ENCODE measurements around the gene ZFHX2. TPM values are rescaled to one million over a fixed set of nuclear protein-coding genes. Genes with fewer than 3 reads are reported as not detected.

Gene ZFHX2
- total RNA-seq, 1 donor from 2014 or later = 0.81 TPM

- TF ChIP-seq CTCF (conservative IDR thresholded peaks at IDR 0.05; ENCODE audit: low read depth, low read length) = no peak
- DNase-seq (ENCODE audit: low read depth) = no peak
- no peak overlapping the region for H3K4me3 ChIP-seq (ENCODE audit: low read depth, low read length)
Measured at GRCh38 chr14:23561873-23562821, 10.6 kb upstream of the ZFHX2 start.

DNA sequence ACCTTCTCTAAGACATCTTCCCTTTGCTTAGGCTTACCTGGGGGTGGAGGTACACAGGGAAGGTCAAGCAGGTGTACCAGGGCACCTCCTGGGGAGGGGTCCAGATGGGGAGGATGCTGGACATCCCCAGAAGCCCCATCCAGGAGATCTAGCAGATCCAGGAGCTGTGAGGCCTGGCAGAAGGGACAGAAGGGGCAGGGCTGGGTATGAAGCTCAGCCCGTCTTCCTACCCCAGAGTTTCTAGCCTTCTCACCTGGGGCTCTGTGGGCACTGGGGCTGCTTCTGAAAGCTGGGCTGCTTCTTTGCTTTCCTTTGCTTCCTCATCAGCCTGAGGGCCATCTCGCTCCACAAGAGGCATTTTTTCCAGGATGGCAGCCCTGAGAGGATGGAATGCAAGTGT lies 9.7 kb upstream of the ZFHX2 start:
- no peak overlapping the region for H3K4me3 ChIP-seq (ENCODE audit: low read depth, low read length)
- DNase-seq (ENCODE audit: low read depth) = no peak
- no peak for TF ChIP-seq CTCF (conservative IDR thresholded peaks at IDR 0.05; ENCODE audit: low read depth, low read length)

- TF ChIP-seq CTCF (conservative IDR thresholded peaks at IDR 0.05; ENCODE audit: low read depth, low read length) = no peak
- H3K4me3 ChIP-seq (ENCODE audit: low read depth, low read length) = no peak overlapping the region
- no peak for DNase-seq (ENCODE audit: low read depth)
Measured at GRCh38 chr14:23559926-23560520, 8.5 kb upstream of the ZFHX2 start.

DNA sequence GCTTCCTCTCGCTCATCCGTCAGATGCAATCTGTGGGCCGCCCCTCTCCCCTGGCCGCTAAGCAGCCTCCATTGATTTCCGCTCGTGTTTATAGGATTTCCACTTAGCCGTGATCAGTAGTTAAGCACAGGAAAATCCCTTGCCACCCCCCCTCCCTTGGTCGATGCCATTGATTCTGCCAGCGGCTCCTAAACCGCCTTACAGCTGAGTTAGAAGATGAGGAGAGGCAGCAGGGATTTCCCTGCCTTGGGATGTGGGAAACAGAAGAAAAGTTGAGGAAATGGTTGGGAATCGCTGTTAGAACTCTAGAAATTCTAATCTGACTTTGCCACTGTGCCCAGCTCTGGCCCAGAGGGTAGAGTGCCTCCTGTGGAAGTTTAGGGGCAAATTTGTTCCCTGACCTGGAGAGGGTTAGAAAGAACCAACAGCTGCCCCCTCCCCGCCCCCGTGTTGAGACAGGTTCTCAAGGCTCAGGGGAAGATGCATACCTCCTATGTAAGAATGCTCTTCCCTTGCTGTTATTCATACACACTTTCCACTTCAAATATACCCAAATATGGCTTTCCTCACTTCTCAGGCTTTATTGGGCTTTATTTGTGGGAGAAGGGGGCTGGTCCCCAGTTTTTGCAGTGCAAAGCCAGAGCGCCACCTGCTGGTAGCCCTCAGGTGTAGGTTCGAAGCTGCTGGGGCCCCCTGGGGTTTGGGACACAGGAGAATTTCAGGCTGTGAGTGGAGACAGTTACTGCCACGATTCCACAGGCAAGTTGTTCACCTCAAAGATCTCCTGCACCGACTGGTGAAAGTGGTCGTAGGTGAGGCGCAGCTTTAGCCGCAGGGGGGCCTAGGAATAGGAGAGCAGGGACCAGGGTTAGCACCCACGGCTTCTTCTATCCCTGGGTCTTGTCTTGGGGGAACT lies 7.7 kb upstream of the ZFHX2 start:
- no peak overlapping the region for H3K4me3 ChIP-seq (ENCODE audit: low read depth, low read length)
- DNase-seq (ENCODE audit: low read depth) = no peak
- peak; percentile 99 for TF ChIP-seq CTCF (conservative IDR thresholded peaks at IDR 0.05; ENCODE audit: low read depth, low read length)

- H3K4me3 ChIP-seq (ENCODE audit: low read depth, low read length) = no peak overlapping the region
- no peak for DNase-seq (ENCODE audit: low read depth)
- TF ChIP-seq CTCF (conservative IDR thresholded peaks at IDR 0.05; ENCODE audit: low read depth, low read length) = no peak
Measured at GRCh38 chr14:23558346-23559009, 6.9 kb upstream of the ZFHX2 start.

DNA sequence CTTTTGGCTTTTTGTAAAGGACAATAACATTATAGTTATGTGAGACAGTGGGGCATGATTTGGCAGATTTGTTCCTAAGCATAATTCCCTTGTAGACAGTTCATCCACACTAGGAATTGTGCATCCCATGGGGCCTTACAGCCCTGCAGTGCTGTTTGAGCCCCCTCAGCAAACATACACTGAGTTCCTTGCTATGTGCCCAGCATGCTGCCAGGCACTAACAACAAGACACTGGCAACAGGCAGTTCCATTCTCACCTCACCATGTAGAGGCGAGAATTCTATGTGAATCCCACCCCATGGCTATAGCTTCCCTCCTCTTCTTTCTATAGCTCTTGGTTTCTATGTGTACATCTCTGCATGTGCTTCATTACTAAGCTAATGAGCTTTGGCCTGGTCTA lies 6.4 kb upstream of the ZFHX2 start:
- H3K4me3 ChIP-seq (ENCODE audit: low read depth, low read length) = no peak overlapping the region
- DNase-seq (ENCODE audit: low read depth) = no peak
- no peak for TF ChIP-seq CTCF (conservative IDR thresholded peaks at IDR 0.05; ENCODE audit: low read depth, low read length)
